ENCODE data around the gene PLA2G4B. TPM values are rescaled to one million over a fixed set of nuclear protein-coding genes. Genes with fewer than 3 reads are reported as not detected.

The PLA2G4B gene
- total RNA-seq, 1 experiment from 2014 or later = 4.1 TPM

GRCh38 chr15:41897363-41897799, 58.7 kb downstream of the PLA2G4B start:
- H3K4me3 Mint-ChIP-seq (ENCODE audit: low read depth, unreplicated experiment) = no peak overlapping the region
- H3K27me3 Mint-ChIP-seq (ENCODE audit: unreplicated experiment) = no peaks in the 10 kb centered on the region
- no peak for DNase-seq
- no peak for TF ChIP-seq CTCF (IDR thresholded peaks at IDR 0.05; ENCODE audit: unreplicated experiment)
- no TSS peak for BruUV-seq (replicated peaks)
- no peaks in the 10 kb centered on the region for H3K4me1 Mint-ChIP-seq (ENCODE audit: low read depth, unreplicated experiment)
- peaks cover 7% of the 10 kb centered on the region for H3K36me3 Mint-ChIP-seq (ENCODE audit: insufficient read depth, unreplicated experiment)
- CTCF ChIA-PET = no interaction called here
- H3K27ac Mint-ChIP-seq (ENCODE audit: unreplicated experiment) = no peak overlapping the region
- intact Hi-C loops (cut with micrococcal nuclease; ENCODE audit: unreplicated experiment) = no loop called here
- no peaks in the 10 kb centered on the region for H3K9me3 Mint-ChIP-seq (ENCODE audit: low read depth, unreplicated experiment)

Small RNAs within 50 kb of the gene (microRNA-seq; reads per million reads assigned to microRNA genes)
- not detected for gene MIR4310

Other genes with a start within 250 kb of the PLA2G4B start
- 26.4 and 29.4 TPM in 2 replicates for gene MGA, start 178.4 kb upstream of the PLA2G4B start, total RNA-seq (2022)
- gene MAPKBP1, start 64.4 kb upstream of the PLA2G4B start, total RNA-seq (2022) = 9.9 and 11.3 TPM in 2 replicates
- gene JMJD7, start 10.8 kb upstream of the PLA2G4B start, total RNA-seq (2022) = 9.4 and 9.7 TPM in 2 replicates
- gene SPTBN5, start 55.2 kb downstream of the PLA2G4B start, total RNA-seq (2022) = 0.64 and 0.69 TPM in 2 replicates
- 20.2 and 20.7 TPM in 2 replicates for gene EHD4, start 133.7 kb downstream of the PLA2G4B start, total RNA-seq (2022)
- gene PLA2G4E, start 182.2 kb downstream of the PLA2G4B start, total RNA-seq (2022) = 0.09 TPM in 1 of 2 replicates, not detected in the other